ENCODE data around the gene CLSTN2.

The CLSTN2 gene

DNA sequence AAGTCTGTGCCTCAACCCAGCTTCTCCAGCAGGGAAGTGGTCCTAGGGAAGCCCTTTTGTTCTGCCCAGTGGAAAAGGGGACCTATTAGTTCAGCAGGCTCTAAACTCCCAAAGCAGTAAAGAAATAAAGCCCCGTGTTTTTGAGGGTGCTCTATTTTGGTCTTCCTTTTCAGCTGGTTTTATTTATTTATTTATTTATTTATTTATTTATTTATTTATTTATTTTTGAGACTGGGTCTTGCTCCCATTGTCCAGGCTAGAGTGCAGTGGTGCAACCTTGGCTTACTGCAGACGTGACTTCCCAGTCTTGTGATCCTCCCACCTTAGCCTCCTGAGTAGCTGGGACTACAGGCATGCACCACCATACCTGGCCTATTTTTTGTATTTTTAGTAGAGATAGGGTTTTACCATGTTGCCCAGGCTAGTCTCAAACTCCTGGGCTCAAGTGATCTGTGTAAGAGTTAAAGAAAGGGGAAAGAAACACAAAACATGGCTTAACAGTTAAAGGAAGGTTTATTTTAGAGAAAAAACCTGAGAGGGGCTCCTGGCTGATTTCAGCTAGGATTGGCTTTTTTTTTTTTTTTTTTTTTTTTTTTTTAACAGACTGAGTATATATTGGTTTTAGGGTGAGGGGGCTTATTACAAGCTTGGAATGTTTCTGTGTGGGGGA lies 154.6 kb downstream of the CLSTN2 start:
- no peaks in the 10 kb centered on the region for H3K4me1 ChIP-seq (ENCODE audit: low read length)
- H3F3A ChIP-seq (ENCODE audit: insufficient read depth, low read length) = no peaks in the 10 kb centered on the region
- H3K4me2 ChIP-seq (ENCODE audit: low read depth, low read length) = no peak overlapping the region
- no peaks in the 10 kb centered on the region for H3K9me3 ChIP-seq (replicated peaks; ENCODE audit: insufficient read depth, low read length)
- no peaks in the 10 kb centered on the region for H3K27me3 ChIP-seq (replicated peaks; ENCODE audit: insufficient read depth, low read length)
- H3K4me3 ChIP-seq (ENCODE audit: low read length) = no peak overlapping the region
- no peaks in the 10 kb centered on the region for H3K36me3 ChIP-seq (replicated peaks; ENCODE audit: insufficient read depth, low read length)
- H3K9ac ChIP-seq (ENCODE audit: low read length) = no peak overlapping the region
- no peaks in the 10 kb centered on the region for H3K79me2 ChIP-seq (ENCODE audit: low read length)
- H3K27ac ChIP-seq (ENCODE audit: low read length) = no peak overlapping the region
- no peak overlapping the region for H2AFZ ChIP-seq (ENCODE audit: low read length)
- H3K9me2 ChIP-seq (replicated peaks; ENCODE audit: insufficient read depth, low read length) = no peaks in the 10 kb centered on the region
- no peak for DNase-seq
- no peaks in the 10 kb centered on the region for H4K20me1 ChIP-seq (ENCODE audit: insufficient read depth, low read length)
- TF ChIP-seq EZH2phosphoT487 (IDR thresholded peaks at IDR 0.05; ENCODE audit: low read length) = no peak

DNA sequence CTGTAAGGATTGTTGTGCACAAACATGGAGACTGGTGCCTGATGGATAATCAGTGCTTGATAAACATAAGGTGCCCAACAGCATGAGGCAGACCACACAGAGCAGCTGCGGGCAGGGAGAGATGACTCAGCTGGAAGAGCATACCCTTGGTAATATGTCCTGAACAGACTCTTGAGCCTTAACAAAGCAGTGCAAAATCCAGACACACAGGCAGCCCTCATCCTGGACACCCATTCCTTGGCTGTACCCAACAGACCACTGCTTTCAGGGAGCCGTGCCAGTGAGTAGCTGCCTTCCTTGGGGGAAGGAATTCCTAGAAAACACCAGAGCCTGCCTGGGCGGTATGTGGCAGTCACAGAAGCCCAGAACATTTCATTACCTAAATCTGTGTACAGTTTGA lies 156.2 kb downstream of the CLSTN2 start:
- no peak overlapping the region for H2AFZ ChIP-seq (ENCODE audit: low read length)
- H3K4me2 ChIP-seq (ENCODE audit: low read depth, low read length) = no peak overlapping the region
- H3K27ac ChIP-seq (ENCODE audit: low read length) = no peak overlapping the region
- no peak overlapping the region for H3K4me3 ChIP-seq (ENCODE audit: low read length)
- TF ChIP-seq EZH2phosphoT487 (IDR thresholded peaks at IDR 0.05; ENCODE audit: low read length) (no peak), EZH2 (optimal IDR thresholded peaks at IDR 0.05; ENCODE audit: low read depth, low read length) (no peak)
- TF ChIP-seq, protein P1, sequence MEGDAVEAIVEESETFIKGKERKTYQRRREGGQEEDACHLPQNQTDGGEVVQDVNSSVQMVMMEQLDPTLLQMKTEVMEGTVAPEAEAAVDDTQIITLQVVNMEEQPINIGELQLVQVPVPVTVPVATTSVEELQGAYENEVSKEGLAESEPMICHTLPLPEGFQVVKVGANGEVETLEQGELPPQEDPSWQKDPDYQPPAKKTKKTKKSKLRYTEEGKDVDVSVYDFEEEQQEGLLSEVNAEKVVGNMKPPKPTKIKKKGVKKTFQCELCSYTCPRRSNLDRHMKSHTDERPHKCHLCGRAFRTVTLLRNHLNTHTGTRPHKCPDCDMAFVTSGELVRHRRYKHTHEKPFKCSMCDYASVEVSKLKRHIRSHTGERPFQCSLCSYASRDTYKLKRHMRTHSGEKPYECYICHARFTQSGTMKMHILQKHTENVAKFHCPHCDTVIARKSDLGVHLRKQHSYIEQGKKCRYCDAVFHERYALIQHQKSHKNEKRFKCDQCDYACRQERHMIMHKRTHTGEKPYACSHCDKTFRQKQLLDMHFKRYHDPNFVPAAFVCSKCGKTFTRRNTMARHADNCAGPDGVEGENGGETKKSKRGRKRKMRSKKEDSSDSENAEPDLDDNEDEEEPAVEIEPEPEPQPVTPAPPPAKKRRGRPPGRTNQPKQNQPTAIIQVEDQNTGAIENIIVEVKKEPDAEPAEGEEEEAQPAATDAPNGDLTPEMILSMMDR (IDR thresholded peaks at IDR 0.05; ENCODE audit: low read length) = no peak
- no peak for DNase-seq
- H3K27me3 ChIP-seq (replicated peaks; ENCODE audit: insufficient read depth, low read length) = no peaks in the 10 kb centered on the region
- no peaks in the 10 kb centered on the region for H3K79me2 ChIP-seq (ENCODE audit: low read length)
- no peaks in the 10 kb centered on the region for H4K20me1 ChIP-seq (ENCODE audit: insufficient read depth, low read length)
- H3K9me3 ChIP-seq (replicated peaks; ENCODE audit: insufficient read depth, low read length) = no peaks in the 10 kb centered on the region
- H3K9me2 ChIP-seq (replicated peaks; ENCODE audit: insufficient read depth, low read length) = no peaks in the 10 kb centered on the region
- H3K4me1 ChIP-seq (ENCODE audit: low read length) = no peaks in the 10 kb centered on the region
- H3K9ac ChIP-seq (ENCODE audit: low read length) = no peak overlapping the region
- no peaks in the 10 kb centered on the region for H3K36me3 ChIP-seq (replicated peaks; ENCODE audit: insufficient read depth, low read length)
- H3F3A ChIP-seq (ENCODE audit: insufficient read depth, low read length) = no peaks in the 10 kb centered on the region

DNA sequence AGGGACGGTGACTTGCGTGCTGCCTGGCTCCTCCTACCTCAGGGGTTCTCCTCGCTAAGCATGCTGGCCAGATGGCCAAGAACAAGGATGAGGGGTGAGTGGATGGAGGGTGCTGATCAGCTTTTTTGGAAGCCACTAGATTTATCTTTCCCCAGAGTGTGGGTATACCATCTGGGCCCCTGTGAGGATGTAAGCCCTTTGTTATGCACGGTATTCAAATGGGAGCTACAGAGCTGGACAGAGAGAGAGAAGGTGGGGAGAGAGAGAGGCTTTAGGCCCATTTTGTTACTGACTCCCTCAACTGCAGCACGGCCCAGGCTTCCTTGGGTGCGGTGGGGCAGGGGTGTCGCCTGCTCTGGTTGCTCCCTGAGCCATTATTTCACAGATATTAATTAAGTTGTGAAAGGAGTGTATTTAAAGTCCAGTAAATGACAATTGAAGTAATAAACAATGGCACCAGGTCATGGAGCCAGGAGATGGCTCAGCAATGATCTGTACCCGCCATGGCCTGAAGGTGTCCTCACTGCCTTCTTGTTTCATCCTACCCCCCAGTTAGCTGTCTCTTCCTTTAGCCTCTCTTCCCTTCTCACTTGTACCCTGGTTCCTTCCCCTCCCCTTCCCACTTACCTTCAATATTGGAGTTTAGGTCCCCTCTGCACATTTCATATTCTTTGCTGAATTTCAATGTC lies 158.0 kb downstream of the CLSTN2 start:
- H3K27ac ChIP-seq (ENCODE audit: low read length) = no peak overlapping the region

More for the DNA sequence above, 158.0 kb downstream of the CLSTN2 start:
- no peaks in the 10 kb centered on the region for H3K9me2 ChIP-seq (replicated peaks; ENCODE audit: insufficient read depth, low read length)
- H2AFZ ChIP-seq (ENCODE audit: low read length) = no peak overlapping the region
- H3K4me1 ChIP-seq (ENCODE audit: low read length) = 0 out of 2 replicates have a peak, but pooled peaks cover 3% of the 10 kb centered on the region
- H3K9me3 ChIP-seq (replicated peaks; ENCODE audit: insufficient read depth, low read length) = no peaks in the 10 kb centered on the region
- TF ChIP-seq, protein P1 (IDR thresholded peaks at IDR 0.05; ENCODE audit: low read length) = no peak
- TF ChIP-seq EZH2 (optimal IDR thresholded peaks at IDR 0.05; ENCODE audit: low read depth, low read length) (no peak), EZH2phosphoT487 (IDR thresholded peaks at IDR 0.05; ENCODE audit: low read length) (no peak)
- H3K79me2 ChIP-seq (ENCODE audit: low read length) = no peaks in the 10 kb centered on the region
- H3K4me3 ChIP-seq (ENCODE audit: low read length) = no peak overlapping the region
- H3K27me3 ChIP-seq (replicated peaks; ENCODE audit: insufficient read depth, low read length) = no peaks in the 10 kb centered on the region
- no peaks in the 10 kb centered on the region for H3F3A ChIP-seq (ENCODE audit: insufficient read depth, low read length)
- no peak overlapping the region for H3K9ac ChIP-seq (ENCODE audit: low read length)
- H4K20me1 ChIP-seq (ENCODE audit: insufficient read depth, low read length) = no peaks in the 10 kb centered on the region
- no peaks in the 10 kb centered on the region for H3K36me3 ChIP-seq (replicated peaks; ENCODE audit: insufficient read depth, low read length)
- H3K4me2 ChIP-seq (ENCODE audit: low read depth, low read length) = no peak overlapping the region
- DNase-seq = no peak

All from MM.1S (cell line).